Left forelimb (tissue), 1 donor: ENCODE measurements around the gene CYB561A3.
"Not testable (repeated sequence)": the region's sequence is repeated elsewhere in the genome, so short reads cannot be mapped to it uniquely, and the experiment has no call there.

ENCODE experiments used
- DNase-seq: peaks from one replicate; pipeline ENCODE4 v3.0.0-alpha.2; 2018; ENCODE audit warnings: low spot score

CYB561A3 gene

GRCh38 chr11:61361741-61362541 lies at the start of gene CYB561A3, which contains the start of gene TMEM138:
TSS of gene CYB561A3 (minus strand) at chr11:61361882. CDS start at chr11:61356713, 5,169 bp downstream.
TSS of gene TMEM138 (plus strand) at chr11:61362374. CDS start at chr11:61364391, 2,017 bp downstream.
- peak; percentile 94 for DNase-seq

GRCh38 chr11:61406991-61407728 lies 45.5 kb upstream of the CYB561A3 start:
- DNase-seq: no peak

GRCh38 chr11:61406067-61406466 lies 44.4 kb upstream of the CYB561A3 start:
- DNase-seq: no peak

GRCh38 chr11:61404641-61405040 lies 43.0 kb upstream of the CYB561A3 start:
- no peak for DNase-seq

GRCh38 chr11:61404103-61404502 lies 42.4 kb upstream of the CYB561A3 start:
- DNase-seq: no peak

GRCh38 chr11:61403658-61404057 lies 42.0 kb upstream of the CYB561A3 start:
- DNase-seq: no peak

- no peak for DNase-seq
Measured at GRCh38 chr11:61401573-61401972, 39.9 kb upstream of the CYB561A3 start.

- no peak for DNase-seq
Measured at GRCh38 chr11:61401173-61401572, 39.5 kb upstream of the CYB561A3 start.

GRCh38 chr11:61392981-61393595 lies 31.4 kb upstream of the CYB561A3 start:
- DNase-seq: no peak

- DNase-seq: no peak
Measured at GRCh38 chr11:61390161-61390560, 28.5 kb upstream of the CYB561A3 start.

- DNase-seq: no peak
Measured at GRCh38 chr11:61384271-61385242, 22.9 kb upstream of the CYB561A3 start.

GRCh38 chr11:61383859-61384258 lies 22.2 kb upstream of the CYB561A3 start:
- not testable (repeated sequence) for DNase-seq

- no peak for DNase-seq
Measured at GRCh38 chr11:61380884-61381283, 19.2 kb upstream of the CYB561A3 start.

- DNase-seq: no peak
Measured at GRCh38 chr11:61378713-61379313, 17.1 kb upstream of the CYB561A3 start.

- DNase-seq: no peak
Measured at GRCh38 chr11:61377461-61378160, 15.9 kb upstream of the CYB561A3 start.

GRCh38 chr11:61375761-61376108 lies 14.1 kb upstream of the CYB561A3 start:
- no peak for DNase-seq

GRCh38 chr11:61372659-61373420 lies 11.2 kb upstream of the CYB561A3 start:
- DNase-seq: no peak

- no peak for DNase-seq
Measured at GRCh38 chr11:61370349-61371005, 8.8 kb upstream of the CYB561A3 start.
